ENCODE data around the gene LEMD1.
"Not testable (repeated sequence)": the region's sequence is repeated elsewhere in the genome, so short reads cannot be mapped to it uniquely, and the experiment has no call there.

LEMD1 gene

GRCh38 chr1:205391386-205391785 lies 30.5 kb downstream of the LEMD1 start:
- no peak overlapping the region for H3K4me3 ChIP-seq (ENCODE audit: low read depth, low read length)
- no peak overlapping the region for H4K91ac ChIP-seq (ENCODE audit: low read depth, low read length)
- H3K4me1 ChIP-seq (ENCODE audit: control insufficient read depth in 1 of 2, insufficient read depth in 2 of 2, low read length in 2 of 2): no peaks in the 10 kb centered on the region
- H4K8ac ChIP-seq (ENCODE audit: low read depth, low read length): no peak overlapping the region
- no peak overlapping the region for H3K4ac ChIP-seq (ENCODE audit: low read depth, low read length)
- DNase-seq: no peak
- no peak overlapping the region for H4K12ac ChIP-seq (ENCODE audit: low read depth, low read length)
- no peak overlapping the region for H2BK120ac ChIP-seq (ENCODE audit: insufficient read depth, low read length, poor library complexity)
- H2BK12ac ChIP-seq (ENCODE audit: low read length): no peak overlapping the region
- no peaks in the 10 kb centered on the region for H3K27me3 ChIP-seq (ENCODE audit: insufficient read depth, low read length)
- H3K9ac ChIP-seq (ENCODE audit: low read length): no peak overlapping the region
- no peak overlapping the region for H3K18ac ChIP-seq (ENCODE audit: low read length)
- no peaks in the 10 kb centered on the region for H3K79me2 ChIP-seq (ENCODE audit: control insufficient read depth, insufficient read depth, low read length, poor library complexity)
- no peak overlapping the region for H2BK5ac ChIP-seq (ENCODE audit: low read depth, low read length, poor library complexity)
- H3K9me3 ChIP-seq (ENCODE audit: insufficient read depth, low read depth, low read length): no peaks in the 10 kb centered on the region
- H2AK5ac ChIP-seq (ENCODE audit: low read length): no peak overlapping the region
- H2AFZ ChIP-seq (ENCODE audit: insufficient read depth, low read length, poor library complexity): no peak overlapping the region
- no peak overlapping the region for H3K14ac ChIP-seq (ENCODE audit: low read length)
- H3K36me3 ChIP-seq (ENCODE audit: control insufficient read depth in 1 of 2, insufficient read depth in 2 of 2, low read length in 2 of 2): no peaks in the 10 kb centered on the region
- no CpG with 5 or more reads among the region's 7 CpGs for WGBS (ENCODE audit: extremely low coverage, insufficient coverage, insufficient read length)
- no peak overlapping the region for H3K4me2 ChIP-seq (ENCODE audit: low read length)
- no peak overlapping the region for H3K23ac ChIP-seq (ENCODE audit: low read length)
- H3K27ac ChIP-seq (ENCODE audit: low read depth, low read length): no peak overlapping the region
- H3K79me1 ChIP-seq (ENCODE audit: low read length): no peaks in the 10 kb centered on the region

- no peak for DNase-seq
- Histone ChIP-seq H3K79me2 (ENCODE audit: control insufficient read depth, insufficient read depth, low read length, poor library complexity) (no peaks in the 10 kb centered on the region), H2BK120ac (ENCODE audit: insufficient read depth, low read length, poor library complexity) (no peak overlapping the region), H4K12ac (ENCODE audit: low read depth, low read length) (no peak overlapping the region), H3K79me1 (ENCODE audit: low read length) (no peaks in the 10 kb centered on the region), H3K14ac (ENCODE audit: low read length) (no peak overlapping the region), H4K8ac (ENCODE audit: low read depth, low read length) (no peak overlapping the region), H3K18ac (ENCODE audit: low read length) (no peak overlapping the region), H2AFZ (ENCODE audit: insufficient read depth, low read length, poor library complexity) (no peak overlapping the region), H3K36me3 (ENCODE audit: control insufficient read depth in 1 of 2, insufficient read depth in 2 of 2, low read length in 2 of 2) (no peaks in the 10 kb centered on the region), H3K27ac (ENCODE audit: low read depth, low read length) (no peak overlapping the region), H3K4ac (ENCODE audit: low read depth, low read length) (no peak overlapping the region), H3K4me3 (ENCODE audit: low read depth, low read length) (no peak overlapping the region), H4K91ac (ENCODE audit: low read depth, low read length) (no peak overlapping the region), H3K4me1 (ENCODE audit: control insufficient read depth in 1 of 2, insufficient read depth in 2 of 2, low read length in 2 of 2) (peaks cover 3 to 9% of the 10 kb centered on the region in 2 experiments), H2AK5ac (ENCODE audit: low read length) (no peak overlapping the region), H2BK5ac (ENCODE audit: low read depth, low read length, poor library complexity) (no peak overlapping the region), H3K4me2 (ENCODE audit: low read length) (no peak overlapping the region), H3K9me3 (ENCODE audit: insufficient read depth, low read depth, low read length) (no peaks in the 10 kb centered on the region), H3K27me3 (ENCODE audit: insufficient read depth, low read length) (no peaks in the 10 kb centered on the region), H2BK12ac (ENCODE audit: low read length) (no peak overlapping the region), H3K9ac (ENCODE audit: low read length) (no peak overlapping the region), H3K23ac (ENCODE audit: low read length) (no peak overlapping the region)
- WGBS (ENCODE audit: extremely low coverage, insufficient coverage, insufficient read length): no CpG with 5 or more reads among the region's 2 CpGs
Measured at GRCh38 chr1:205387845-205388244, 34.0 kb downstream of the LEMD1 start.

- H3K4me1 ChIP-seq (ENCODE audit: control insufficient read depth in 1 of 2, insufficient read depth in 2 of 2, low read length in 2 of 2); H2AK5ac ChIP-seq (ENCODE audit: low read length): not testable (repeated sequence)
Measured at GRCh38 chr1:205382990-205383389, 38.9 kb downstream of the LEMD1 start.

GRCh38 chr1:205382561-205382960 lies 39.3 kb downstream of the LEMD1 start:
- H3K23ac ChIP-seq (ENCODE audit: low read length): no peak overlapping the region
- no peak overlapping the region for H2AK5ac ChIP-seq (ENCODE audit: low read length)
- H3K79me1 ChIP-seq (ENCODE audit: low read length): no peaks in the 10 kb centered on the region
- no peak overlapping the region for H4K12ac ChIP-seq (ENCODE audit: low read depth, low read length)
- no peaks in the 10 kb centered on the region for H3K36me3 ChIP-seq (ENCODE audit: control insufficient read depth in 1 of 2, insufficient read depth in 2 of 2, low read length in 2 of 2)
- no peak overlapping the region for H3K14ac ChIP-seq (ENCODE audit: low read length)
- H3K4me3 ChIP-seq (ENCODE audit: low read depth, low read length): no peak overlapping the region
- H2BK120ac ChIP-seq (ENCODE audit: insufficient read depth, low read length, poor library complexity): no peak overlapping the region
- no peak overlapping the region for H2BK12ac ChIP-seq (ENCODE audit: low read length)
- no peak for DNase-seq
- H2BK5ac ChIP-seq (ENCODE audit: low read depth, low read length, poor library complexity): no peak overlapping the region
- no peaks in the 10 kb centered on the region for H3K9me3 ChIP-seq (ENCODE audit: insufficient read depth, low read depth, low read length)
- H3K4ac ChIP-seq (ENCODE audit: low read depth, low read length): no peak overlapping the region
- no peak overlapping the region for H4K8ac ChIP-seq (ENCODE audit: low read depth, low read length)
- H3K9ac ChIP-seq (ENCODE audit: low read length): no peak overlapping the region
- H4K91ac ChIP-seq (ENCODE audit: low read depth, low read length): no peak overlapping the region
- no peaks in the 10 kb centered on the region for H3K79me2 ChIP-seq (ENCODE audit: control insufficient read depth, insufficient read depth, low read length, poor library complexity)
- no CpG with 5 or more reads among the region's 4 CpGs for WGBS (ENCODE audit: extremely low coverage, insufficient coverage, insufficient read length)
- H3K27ac ChIP-seq (ENCODE audit: low read depth, low read length): no peak overlapping the region
- H3K4me1 ChIP-seq (ENCODE audit: control insufficient read depth in 1 of 2, insufficient read depth in 2 of 2, low read length in 2 of 2): peaks cover 3 to 9% of the 10 kb centered on the region in 2 experiments
- no peak overlapping the region for H3K18ac ChIP-seq (ENCODE audit: low read length)
- no peaks in the 10 kb centered on the region for H3K27me3 ChIP-seq (ENCODE audit: insufficient read depth, low read length)
- H2AFZ ChIP-seq (ENCODE audit: insufficient read depth, low read length, poor library complexity): no peak overlapping the region
- H3K4me2 ChIP-seq (ENCODE audit: low read length): no peak overlapping the region

More at GRCh38 chr1:205382990-205383389, 38.9 kb downstream of the LEMD1 start:
- no CpG with 5 or more reads among the region's 3 CpGs for WGBS (ENCODE audit: extremely low coverage, insufficient coverage, insufficient read length)
- not testable (repeated sequence) for H3K79me2 ChIP-seq (ENCODE audit: control insufficient read depth, insufficient read depth, low read length, poor library complexity); H3K4me3 ChIP-seq (ENCODE audit: low read depth, low read length); H3K27ac ChIP-seq (ENCODE audit: low read depth, low read length); H3K9ac ChIP-seq (ENCODE audit: low read length); H3K9me3 ChIP-seq (ENCODE audit: insufficient read depth, low read depth, low read length); H4K8ac ChIP-seq (ENCODE audit: low read depth, low read length); DNase-seq; H3K18ac ChIP-seq (ENCODE audit: low read length); H3K14ac ChIP-seq (ENCODE audit: low read length); H3K23ac ChIP-seq (ENCODE audit: low read length); H3K4ac ChIP-seq (ENCODE audit: low read depth, low read length); H3K27me3 ChIP-seq (ENCODE audit: insufficient read depth, low read length); H3K36me3 ChIP-seq (ENCODE audit: control insufficient read depth in 1 of 2, insufficient read depth in 2 of 2, low read length in 2 of 2); H2BK5ac ChIP-seq (ENCODE audit: low read depth, low read length, poor library complexity); H3K79me1 ChIP-seq (ENCODE audit: low read length); H4K12ac ChIP-seq (ENCODE audit: low read depth, low read length); H2AFZ ChIP-seq (ENCODE audit: insufficient read depth, low read length, poor library complexity); H3K4me2 ChIP-seq (ENCODE audit: low read length); H2BK120ac ChIP-seq (ENCODE audit: insufficient read depth, low read length, poor library complexity); H4K91ac ChIP-seq (ENCODE audit: low read depth, low read length); H2BK12ac ChIP-seq (ENCODE audit: low read length)

Measured in trophoblast cell (in vitro differentiated cells and primary cell).